ENCODE results near the gene GNG4. TPM values are rescaled to one million over a fixed set of nuclear protein-coding genes. Genes with fewer than 3 reads are reported as not detected.

The GNG4 gene
- total and polyA plus RNA-seq, 2 donors (not counting 1 experiment from before 2014, with no cell fraction given): under 0.01 to 0.06 TPM

- TF ChIP-seq EZH2 (IDR thresholded peaks at IDR 0.05; ENCODE audit: low read length, missing control alignments): no peak
- TF ChIP-seq CTCF (conservative IDR thresholded peaks at IDR 0.05 in 1 of 2, IDR thresholded peaks at IDR 0.05 in 1 of 2; ENCODE audit: low read depth in 1 of 2, low read length in 2 of 2): no peak
Observed at GRCh38 chr1:235556807-235557206, 92.8 kb downstream of the GNG4 start.

GRCh38 chr1:235553112-235553551, 96.5 kb downstream of the GNG4 start:
- TF ChIP-seq EZH2 (IDR thresholded peaks at IDR 0.05; ENCODE audit: low read length, missing control alignments) (no peak), CTCF (conservative IDR thresholded peaks at IDR 0.05 in 1 of 2, IDR thresholded peaks at IDR 0.05 in 1 of 2; ENCODE audit: low read depth in 1 of 2, low read length in 2 of 2) (no peak)
- H2AFZ ChIP-seq (ENCODE audit: low read length): no peak overlapping the region
- no peaks in the 10 kb centered on the region for H4K20me1 ChIP-seq (ENCODE audit: control insufficient read depth, extremely low read depth, insufficient read depth, low read length)
- H3K79me2 ChIP-seq (ENCODE audit: control insufficient read depth, insufficient read depth, low read length): no peaks in the 10 kb centered on the region
- H3K36me3 ChIP-seq (ENCODE audit: control insufficient read depth, insufficient read depth, low read length): no peaks in the 10 kb centered on the region
- H3K4me2 ChIP-seq (ENCODE audit: extremely low read depth, insufficient read depth, low read length): no peak overlapping the region
- DNase-seq (ENCODE audit: low read depth in 2 of 2): no peak
- H3K4me3 ChIP-seq (replicated peaks in 1 of 4; ENCODE audit: control extremely low read depth in 1 of 4, insufficient read depth in 1 of 4, low read depth in 3 of 4, low read length in 4 of 4): no peak overlapping the region
- no peak overlapping the region for H3K27ac ChIP-seq (ENCODE audit: insufficient read depth, low read length)
- H3K9me3 ChIP-seq (ENCODE audit: control insufficient read depth, insufficient read depth, low read depth, low read length): no peaks in the 10 kb centered on the region
- no peaks in the 10 kb centered on the region for H3K27me3 ChIP-seq (ENCODE audit: control insufficient read depth, insufficient read depth, low read length)
- no peaks in the 10 kb centered on the region for H3K4me1 ChIP-seq (ENCODE audit: control insufficient read depth, extremely low read depth, insufficient read depth, low read length)
- no peak overlapping the region for H3K9ac ChIP-seq (ENCODE audit: insufficient read depth, low read length)

More at GRCh38 chr1:235556807-235557206, 92.8 kb downstream of the GNG4 start:
- no peaks in the 10 kb centered on the region for H3K9me3 ChIP-seq (ENCODE audit: control insufficient read depth, insufficient read depth, low read depth, low read length)
- no peak for DNase-seq (ENCODE audit: low read depth in 2 of 2)
- no peaks in the 10 kb centered on the region for H3K4me1 ChIP-seq (ENCODE audit: control insufficient read depth, extremely low read depth, insufficient read depth, low read length)
- H3K4me2 ChIP-seq (ENCODE audit: extremely low read depth, insufficient read depth, low read length): no peak overlapping the region
- no peaks in the 10 kb centered on the region for H3K27me3 ChIP-seq (ENCODE audit: control insufficient read depth, insufficient read depth, low read length)
- H3K4me3 ChIP-seq (replicated peaks in 1 of 4; ENCODE audit: control extremely low read depth in 1 of 4, insufficient read depth in 1 of 4, low read depth in 3 of 4, low read length in 4 of 4): no peak overlapping the region
- H2AFZ ChIP-seq (ENCODE audit: low read length): no peak overlapping the region
- no peaks in the 10 kb centered on the region for H3K79me2 ChIP-seq (ENCODE audit: control insufficient read depth, insufficient read depth, low read length)
- H3K27ac ChIP-seq (ENCODE audit: insufficient read depth, low read length): no peak overlapping the region
- H3K36me3 ChIP-seq (ENCODE audit: control insufficient read depth, insufficient read depth, low read length): no peaks in the 10 kb centered on the region
- H3K9ac ChIP-seq (ENCODE audit: insufficient read depth, low read length): no peak overlapping the region
- H4K20me1 ChIP-seq (ENCODE audit: control insufficient read depth, extremely low read depth, insufficient read depth, low read length): no peaks in the 10 kb centered on the region

GRCh38 chr1:235552146-235552716, 97.4 kb downstream of the GNG4 start:
- DNase-seq (ENCODE audit: low read depth in 2 of 2): no peak
- no peaks in the 10 kb centered on the region for H3K4me1 ChIP-seq (ENCODE audit: control insufficient read depth, extremely low read depth, insufficient read depth, low read length)
- H2AFZ ChIP-seq (ENCODE audit: low read length): no peak overlapping the region
- no peaks in the 10 kb centered on the region for H3K36me3 ChIP-seq (ENCODE audit: control insufficient read depth, insufficient read depth, low read length)
- H3K4me2 ChIP-seq (ENCODE audit: extremely low read depth, insufficient read depth, low read length): no peak overlapping the region
- no peaks in the 10 kb centered on the region for H3K9me3 ChIP-seq (ENCODE audit: control insufficient read depth, insufficient read depth, low read depth, low read length)
- H3K9ac ChIP-seq (ENCODE audit: insufficient read depth, low read length): no peak overlapping the region
- no peak overlapping the region for H3K4me3 ChIP-seq (replicated peaks in 1 of 4; ENCODE audit: control extremely low read depth in 1 of 4, insufficient read depth in 1 of 4, low read depth in 3 of 4, low read length in 4 of 4)
- H3K27me3 ChIP-seq (ENCODE audit: control insufficient read depth, insufficient read depth, low read length): no peaks in the 10 kb centered on the region
- H4K20me1 ChIP-seq (ENCODE audit: control insufficient read depth, extremely low read depth, insufficient read depth, low read length): no peaks in the 10 kb centered on the region
- H3K27ac ChIP-seq (ENCODE audit: insufficient read depth, low read length): no peak overlapping the region
- H3K79me2 ChIP-seq (ENCODE audit: control insufficient read depth, insufficient read depth, low read length): no peaks in the 10 kb centered on the region
- TF ChIP-seq CTCF (conservative IDR thresholded peaks at IDR 0.05 in 1 of 2, IDR thresholded peaks at IDR 0.05 in 1 of 2; ENCODE audit: low read depth in 1 of 2, low read length in 2 of 2): no peak
- TF ChIP-seq EZH2 (IDR thresholded peaks at IDR 0.05; ENCODE audit: low read length, missing control alignments): no peak
